NK-92 (cell line): ENCODE measurements around the gene TMEM221.

ENCODE experiments used
- DNase-seq: peaks from one replicate; lab custom pipeline; 2025; ENCODE audit not compliant: unreplicated experiment; lab: John Stamatoyannopoulos, UW

TMEM221 gene

DNA sequence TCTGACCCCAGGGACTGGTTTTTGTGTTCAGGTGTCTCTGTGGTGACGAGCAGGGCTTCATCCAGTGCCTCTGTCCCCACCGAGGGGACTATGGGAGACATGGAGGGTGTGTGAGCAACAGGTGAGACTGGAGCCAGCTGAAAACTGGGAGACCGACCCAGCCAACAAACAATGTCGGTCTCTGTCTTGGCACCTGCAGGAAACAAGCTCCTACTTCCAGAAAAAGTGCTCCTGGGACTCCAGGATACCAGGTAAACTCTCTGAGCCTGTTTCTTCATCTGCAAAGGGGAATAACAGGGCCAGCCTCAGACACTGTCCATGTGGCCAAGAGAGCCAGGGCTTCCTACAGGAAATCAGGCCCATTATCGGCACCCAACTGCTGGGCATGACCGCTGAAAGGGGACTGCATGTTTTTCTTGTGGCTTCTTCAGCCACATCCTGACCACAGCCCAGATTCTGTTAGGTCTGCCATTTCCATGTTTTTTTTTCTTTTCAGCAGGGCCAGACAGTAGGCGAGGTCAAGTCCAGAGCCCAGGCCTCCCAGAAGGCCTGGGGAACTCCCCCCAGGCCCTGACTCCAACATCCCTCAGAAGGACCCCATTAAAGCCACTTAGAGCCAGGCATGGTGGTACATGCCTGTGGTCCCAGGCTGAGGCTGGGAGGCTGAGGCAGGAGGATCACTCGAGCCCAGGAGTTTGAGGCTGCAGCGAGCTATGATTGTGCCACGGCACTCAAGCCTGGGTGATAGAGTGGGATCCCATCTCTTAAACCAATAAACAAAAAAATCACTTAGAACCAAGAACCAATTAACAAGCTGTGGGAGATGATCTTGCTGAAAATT lies 42.2 kb downstream of the TMEM221 start:
- no peak for DNase-seq

DNA sequence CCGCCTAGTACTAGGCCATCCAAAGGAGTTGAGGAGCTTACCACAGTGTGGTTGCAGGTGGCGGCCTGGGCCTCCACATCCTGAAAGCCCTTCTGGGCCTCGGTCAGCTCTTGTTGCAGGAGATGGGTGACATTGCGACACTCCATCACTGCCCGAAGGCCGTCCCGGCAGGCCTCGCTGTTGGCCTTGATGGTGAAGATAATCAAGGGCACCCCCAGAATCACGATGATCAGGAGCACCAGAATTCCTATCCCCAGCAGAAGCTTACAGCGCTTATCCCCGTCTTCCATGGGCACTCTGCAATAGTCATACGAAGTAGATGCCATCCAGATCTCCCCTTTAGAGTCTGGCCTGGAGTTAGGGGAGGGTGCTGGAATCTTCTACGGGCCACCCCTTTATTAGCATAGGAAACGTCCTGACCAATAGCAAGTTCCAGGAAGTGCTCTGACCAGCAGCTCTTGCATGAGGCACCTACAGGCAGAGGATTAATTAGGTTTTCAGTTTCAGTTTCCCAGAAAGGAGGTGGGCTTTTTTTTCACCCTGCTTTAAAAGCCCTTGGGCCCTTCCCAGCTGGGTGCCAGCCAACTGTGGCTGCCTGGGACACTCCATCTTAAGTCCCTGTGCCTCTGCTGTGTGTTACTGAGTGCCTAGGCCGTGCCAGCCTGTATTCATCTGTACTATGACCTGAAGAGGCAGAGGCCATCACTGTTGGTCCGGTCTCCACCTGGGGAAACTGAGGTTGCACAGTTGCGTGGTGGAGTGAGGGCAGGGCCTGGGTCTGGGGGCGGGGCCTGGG lies 43.0 kb downstream of the TMEM221 start, which contains the start of gene BST2:
TSS of gene BST2 (minus strand) at position 381 of the 796 bp plus-strand sequence. CDS start at position 326, 55 bp downstream.
- DNase-seq: no peak

DNA sequence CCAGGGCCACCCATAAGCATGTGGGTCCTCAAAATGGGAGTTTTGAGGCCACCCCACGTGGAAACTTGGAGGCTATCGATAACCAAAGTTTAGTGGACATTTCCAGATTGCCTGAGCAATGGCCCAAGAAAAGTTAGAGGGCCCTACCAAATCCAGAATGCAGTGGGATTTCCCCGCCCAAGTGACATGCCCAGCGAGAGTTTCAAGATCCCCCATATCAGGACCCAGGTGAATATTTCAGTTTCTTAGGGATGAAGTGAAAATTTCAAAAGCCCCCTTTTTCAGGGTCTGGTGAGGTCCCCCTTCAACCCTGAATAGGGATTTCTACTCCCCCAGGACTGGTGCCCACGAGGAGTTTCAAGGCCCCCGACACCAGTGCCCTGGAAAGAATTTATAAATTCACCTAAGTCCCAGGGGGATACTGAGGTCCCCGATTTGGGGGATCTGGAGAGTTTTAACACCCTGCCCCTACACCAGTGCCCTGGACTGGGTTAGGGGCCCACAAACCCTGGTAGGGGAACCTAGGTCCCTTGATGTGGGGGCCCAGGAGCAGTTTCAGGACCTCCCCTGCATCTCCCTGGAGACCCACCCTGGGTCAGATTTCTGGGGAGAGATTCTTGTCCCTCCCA lies 43.7 kb downstream of the TMEM221 start:
- no peak for DNase-seq

DNA sequence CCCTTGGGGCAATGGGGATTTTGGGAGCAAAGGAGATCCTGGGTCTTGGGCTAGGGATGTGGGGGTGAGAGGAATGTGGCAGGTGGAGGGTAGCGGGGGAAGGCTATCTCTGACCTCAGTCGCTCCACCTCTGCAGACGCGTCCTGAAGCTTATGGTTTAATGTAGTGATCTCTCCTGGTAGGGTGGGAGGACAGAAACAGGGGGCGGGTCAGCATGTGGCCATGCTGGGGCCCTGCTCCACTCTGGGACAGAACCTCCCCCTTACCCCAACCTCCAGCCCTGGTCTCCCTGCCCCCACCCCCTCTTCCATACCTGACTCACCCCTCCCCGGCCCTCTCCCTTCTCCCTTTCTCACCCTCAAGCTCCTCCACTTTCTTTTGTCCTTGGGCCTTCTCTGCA lies 44.5 kb downstream of the TMEM221 start:
- no peak for DNase-seq

DNA sequence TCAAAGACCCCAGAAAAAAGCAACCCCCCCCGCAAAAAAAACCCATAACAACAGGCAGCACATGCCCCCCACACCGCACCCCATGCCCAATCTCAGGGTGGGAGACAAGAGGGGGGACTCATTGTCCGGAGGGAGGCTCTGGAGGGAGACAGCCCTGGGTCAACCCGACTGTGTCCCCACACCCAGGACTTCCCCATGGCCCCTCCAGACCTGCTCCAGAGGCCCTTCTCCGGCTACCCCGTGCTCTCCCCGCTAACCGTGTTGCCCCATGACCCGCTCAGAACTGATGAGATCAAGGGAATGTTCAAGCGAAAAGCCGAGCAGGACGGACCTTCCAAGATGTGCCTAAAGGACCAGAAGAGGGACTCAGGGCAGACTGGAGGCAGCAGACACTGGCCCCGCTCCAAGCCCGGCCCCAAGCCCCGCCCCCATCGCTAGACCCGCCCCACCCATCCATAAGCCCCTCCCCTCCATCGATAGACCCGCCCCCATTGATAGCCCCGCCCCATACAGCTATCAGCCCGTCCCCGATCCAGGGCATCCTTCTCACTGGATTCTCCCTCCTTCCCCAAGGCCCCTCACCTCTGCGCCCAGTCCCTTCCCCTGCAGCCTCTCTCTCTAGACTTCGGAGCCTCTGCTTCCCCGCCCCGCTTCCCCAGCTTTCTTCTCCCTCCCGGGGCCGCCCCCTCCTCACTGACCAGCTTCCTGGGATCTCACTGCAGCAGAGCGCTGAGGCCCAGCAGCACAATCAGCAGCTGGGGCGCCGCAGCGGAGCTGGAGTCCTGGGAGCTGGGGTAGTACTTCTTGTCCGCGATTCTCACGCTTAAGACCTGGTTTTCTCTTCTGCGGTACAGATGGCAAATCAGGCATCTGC lies 45.2 kb downstream of the TMEM221 start:
- no peak for DNase-seq

DNA sequence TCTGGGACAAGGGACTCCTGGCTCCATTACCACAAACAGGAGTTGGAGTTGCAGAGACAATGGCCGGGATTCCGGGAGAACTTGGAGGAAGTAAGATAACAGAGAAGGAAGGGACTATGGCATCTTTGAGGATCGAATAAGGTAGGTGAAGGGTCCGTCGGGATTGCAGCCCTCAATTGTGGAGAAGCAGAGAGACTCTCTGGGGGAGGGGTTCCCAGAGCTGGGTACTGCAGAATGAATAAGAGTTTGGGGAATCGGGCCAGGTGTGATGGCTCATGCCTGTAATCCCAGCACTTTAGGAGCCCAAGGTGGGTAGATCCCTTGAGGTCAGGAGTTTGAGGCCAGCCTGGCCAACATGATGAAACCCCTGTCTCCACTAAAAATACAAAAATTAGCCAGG lies 46.8 kb downstream of the TMEM221 start:
- DNase-seq: no peak

DNA sequence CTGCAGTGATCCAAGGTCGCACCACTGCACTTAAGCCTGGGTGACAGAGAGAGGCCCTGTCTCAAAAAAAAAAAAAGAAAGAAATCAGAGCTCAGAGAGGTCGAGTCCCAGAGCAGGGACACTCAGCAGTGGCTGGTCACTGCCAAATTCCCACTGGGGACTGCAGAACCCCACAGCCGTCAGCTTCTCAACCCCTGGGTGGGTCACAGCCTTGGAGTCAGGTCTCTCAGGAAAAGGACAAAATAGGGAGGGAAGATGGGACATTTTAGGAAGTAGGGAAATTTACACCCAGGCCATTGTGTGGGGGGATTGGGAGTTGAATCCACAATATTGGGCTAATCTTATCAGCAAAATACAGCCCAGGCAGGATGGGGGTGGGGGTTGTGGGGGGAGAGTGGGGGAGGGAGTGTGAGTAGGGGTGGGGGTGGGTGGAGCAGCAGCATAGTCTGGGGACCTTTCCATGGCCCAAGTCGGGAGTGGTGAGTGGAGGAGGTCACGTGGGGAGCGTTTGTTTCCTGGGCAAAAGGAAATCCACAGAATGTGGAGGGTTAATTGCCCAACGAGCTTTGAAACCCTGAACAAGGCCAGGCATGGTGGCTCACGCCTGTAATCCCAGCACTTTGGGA lies 49.5 kb downstream of the TMEM221 start:
- DNase-seq: no peak

DNA sequence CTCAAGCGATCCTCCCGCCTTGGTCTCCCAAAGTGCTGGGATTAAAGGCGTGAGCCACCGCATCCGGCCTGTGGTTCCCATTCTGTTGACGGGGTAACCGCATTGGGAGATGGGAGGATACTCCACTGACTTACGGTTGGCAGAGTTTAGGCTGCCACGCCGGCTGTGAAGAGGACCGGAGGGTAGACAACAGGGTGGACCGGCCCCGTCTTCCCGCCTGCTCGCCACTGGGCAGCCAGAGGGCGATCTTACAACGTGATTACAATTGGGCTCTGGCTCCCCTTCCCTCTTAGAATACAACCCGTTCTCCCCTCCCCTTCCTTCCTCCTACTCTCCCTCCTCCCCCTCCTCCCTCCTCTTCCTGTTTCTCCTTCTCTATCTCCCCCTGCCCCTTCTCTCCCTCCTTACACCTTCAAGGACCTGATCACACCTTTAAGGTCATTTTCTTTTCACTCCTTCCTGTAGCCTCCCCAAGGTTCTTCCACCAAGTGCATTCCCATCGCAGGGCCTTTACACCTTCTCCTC lies 53.5 kb downstream of the TMEM221 start:
- no peak for DNase-seq

DNA sequence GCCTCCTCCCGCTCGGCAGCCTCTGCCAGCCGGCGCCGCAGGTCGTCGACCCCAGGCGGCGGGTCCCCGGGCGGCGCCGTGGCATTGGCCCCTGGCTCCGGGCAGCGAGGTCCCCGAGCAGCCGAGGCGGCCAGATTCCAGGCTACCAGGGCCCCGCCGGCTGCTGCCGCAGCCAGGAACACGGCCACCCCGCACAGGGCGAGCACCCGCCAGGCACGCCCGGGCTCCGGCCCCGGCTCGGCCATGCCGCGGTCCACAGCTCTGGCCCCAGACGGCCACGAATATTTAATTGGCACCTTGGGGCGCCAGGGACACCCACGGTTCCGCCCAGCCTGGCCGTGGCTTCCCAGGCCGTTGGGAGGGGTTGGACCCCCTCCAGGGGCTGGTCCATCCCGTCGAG lies 54.6 kb downstream of the TMEM221 start, which contains the start of gene CCDC194:
TSS of gene CCDC194 (minus strand) at position 283 of the 400 bp plus-strand sequence. CDS start at position 245, 38 bp downstream.
- no peak for DNase-seq

DNA sequence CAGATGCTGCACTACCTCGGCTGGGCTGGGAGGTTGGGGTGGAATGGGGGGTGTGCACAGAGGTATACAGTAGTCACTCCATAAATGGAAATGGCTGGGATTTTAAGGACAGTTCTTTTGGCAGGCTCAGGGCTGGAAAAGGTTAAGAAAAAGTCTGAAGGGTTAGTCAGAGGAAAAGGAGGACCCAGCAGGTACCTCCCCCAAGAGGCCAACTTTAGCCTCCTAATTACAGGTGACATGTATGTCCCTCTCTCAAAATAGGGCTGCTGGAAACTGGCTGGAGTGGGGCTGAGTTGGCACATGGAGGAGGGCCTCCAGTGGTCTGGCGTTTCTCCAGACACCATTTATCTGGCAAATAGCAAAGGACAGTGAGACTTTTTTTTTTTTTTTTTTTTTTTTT lies 55.5 kb downstream of the TMEM221 start:
- no peak for DNase-seq

DNA sequence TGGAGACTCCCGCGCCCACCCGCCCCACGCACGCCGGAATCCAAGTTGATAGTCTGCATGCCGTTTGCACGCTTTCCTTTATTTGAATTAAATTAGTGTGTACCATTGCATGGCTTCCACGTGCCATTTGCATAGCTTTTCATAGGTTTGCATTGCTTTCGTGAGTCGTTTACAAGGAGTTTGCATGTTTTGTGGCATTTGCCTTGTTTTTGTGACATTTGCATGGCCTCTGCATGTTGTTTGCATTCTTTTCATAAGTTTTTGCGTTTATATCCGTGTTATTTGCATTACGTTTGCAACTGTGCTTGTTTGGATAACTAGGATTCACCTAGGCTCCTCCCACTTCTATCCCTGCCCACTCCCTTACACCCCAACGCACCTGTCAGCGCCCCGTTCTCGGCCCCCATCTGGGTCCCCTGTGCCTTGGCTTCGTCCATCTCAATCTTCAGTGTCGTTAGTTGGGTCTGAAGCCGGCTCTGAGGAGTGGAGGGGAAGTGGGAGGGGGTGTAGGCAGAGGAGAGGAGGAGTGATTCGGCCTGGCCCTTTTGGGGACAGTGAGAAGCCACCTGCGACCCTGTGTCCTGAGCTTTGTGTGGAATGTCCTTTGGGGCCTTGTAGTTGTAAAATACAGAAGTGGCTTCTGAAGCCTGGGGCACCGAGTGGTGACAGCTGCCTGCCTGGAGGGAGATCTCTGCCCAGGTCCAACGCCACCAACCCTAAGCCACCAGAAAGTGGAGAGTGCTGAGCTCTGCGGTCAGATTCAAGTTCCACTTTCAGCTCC lies 56.9 kb downstream of the TMEM221 start:
- no peak for DNase-seq

DNA sequence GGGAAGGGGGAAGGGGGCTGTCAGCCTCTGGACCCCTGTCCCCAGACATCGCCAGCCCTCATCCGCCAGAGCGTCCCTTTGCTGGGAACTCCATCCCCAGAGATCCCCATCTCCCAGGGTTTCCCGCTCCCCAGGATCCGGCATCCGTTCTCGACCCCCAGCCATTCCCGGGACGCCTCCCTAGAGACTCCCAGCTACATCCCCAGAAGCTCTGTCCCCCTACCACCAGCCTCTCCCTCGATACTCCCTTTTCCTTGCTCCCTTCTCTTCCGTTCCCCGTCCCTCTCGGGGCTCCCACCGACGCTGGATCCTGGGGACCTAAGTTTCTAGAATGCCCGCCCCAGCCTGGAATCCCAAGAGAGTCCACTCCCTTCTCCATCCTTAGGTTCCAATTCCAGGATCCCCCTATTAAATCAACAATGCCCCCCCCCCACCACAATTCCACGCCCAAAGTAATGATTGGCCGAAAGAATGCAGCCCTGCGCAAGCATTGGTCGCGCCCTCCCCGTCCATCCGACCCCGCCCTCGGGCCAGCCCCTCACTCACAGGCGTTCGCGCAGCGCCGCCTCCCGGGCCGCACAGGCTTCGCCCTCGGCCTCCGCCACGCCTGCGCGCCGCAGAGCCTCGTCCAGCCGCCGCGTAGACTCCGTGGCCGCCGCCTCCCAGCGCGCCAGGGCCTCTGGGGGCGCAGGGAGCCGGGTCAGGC lies 57.6 kb downstream of the TMEM221 start:
- DNase-seq: no peak

DNA sequence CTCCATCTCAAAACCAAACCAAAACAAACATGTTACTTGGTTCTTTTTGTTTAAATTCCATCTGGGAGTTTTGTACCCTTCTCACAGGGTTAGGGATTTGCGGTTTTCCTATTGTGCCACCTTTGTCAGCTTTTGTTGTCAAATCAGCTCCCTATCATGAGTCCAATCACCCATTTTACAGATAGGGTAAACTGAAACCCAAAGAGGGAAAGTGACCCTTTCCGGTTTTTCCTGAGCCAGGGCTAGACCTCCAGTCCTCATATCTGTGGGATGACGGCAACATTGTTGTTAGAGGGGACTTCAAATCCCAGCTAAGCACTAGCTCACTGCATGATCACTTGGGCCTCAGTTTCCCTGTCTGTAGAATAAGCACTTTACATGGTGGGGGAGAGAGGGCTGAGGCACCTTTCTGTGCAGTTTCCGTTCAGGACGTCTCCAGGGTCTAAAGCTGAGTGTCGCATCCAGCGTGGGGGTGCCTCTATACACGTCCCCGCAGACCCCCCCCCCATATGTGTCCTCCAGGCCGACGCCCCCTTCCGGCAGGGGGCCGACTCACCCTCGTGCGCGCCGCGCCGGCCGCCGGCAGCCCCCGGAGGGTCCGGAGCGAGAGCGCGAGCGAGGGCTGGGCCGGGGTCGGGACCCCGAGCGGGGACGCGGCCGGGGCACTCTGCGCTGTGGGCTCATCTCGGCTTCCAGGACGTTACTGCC lies 58.4 kb downstream of the TMEM221 start:
- no peak for DNase-seq

DNA sequence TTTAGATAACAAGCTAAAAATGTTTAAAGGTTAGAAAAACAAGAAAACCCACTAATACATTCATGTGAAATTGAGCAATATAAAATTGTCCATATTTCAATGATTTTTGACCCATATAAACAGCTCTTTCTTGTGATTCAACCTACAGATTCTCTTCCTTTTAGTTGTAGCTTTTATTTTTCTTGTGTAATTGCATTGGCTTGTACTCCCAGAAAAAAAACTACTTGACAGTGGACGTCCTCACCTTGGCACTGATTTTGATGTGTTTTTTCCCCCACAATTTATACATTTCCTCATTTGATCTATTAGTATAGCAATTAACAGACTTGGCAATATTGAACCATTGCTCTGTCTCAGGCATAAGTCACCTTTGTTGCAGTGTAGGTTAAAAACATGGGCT lies 59.2 kb downstream of the TMEM221 start:
- DNase-seq: no peak

DNA sequence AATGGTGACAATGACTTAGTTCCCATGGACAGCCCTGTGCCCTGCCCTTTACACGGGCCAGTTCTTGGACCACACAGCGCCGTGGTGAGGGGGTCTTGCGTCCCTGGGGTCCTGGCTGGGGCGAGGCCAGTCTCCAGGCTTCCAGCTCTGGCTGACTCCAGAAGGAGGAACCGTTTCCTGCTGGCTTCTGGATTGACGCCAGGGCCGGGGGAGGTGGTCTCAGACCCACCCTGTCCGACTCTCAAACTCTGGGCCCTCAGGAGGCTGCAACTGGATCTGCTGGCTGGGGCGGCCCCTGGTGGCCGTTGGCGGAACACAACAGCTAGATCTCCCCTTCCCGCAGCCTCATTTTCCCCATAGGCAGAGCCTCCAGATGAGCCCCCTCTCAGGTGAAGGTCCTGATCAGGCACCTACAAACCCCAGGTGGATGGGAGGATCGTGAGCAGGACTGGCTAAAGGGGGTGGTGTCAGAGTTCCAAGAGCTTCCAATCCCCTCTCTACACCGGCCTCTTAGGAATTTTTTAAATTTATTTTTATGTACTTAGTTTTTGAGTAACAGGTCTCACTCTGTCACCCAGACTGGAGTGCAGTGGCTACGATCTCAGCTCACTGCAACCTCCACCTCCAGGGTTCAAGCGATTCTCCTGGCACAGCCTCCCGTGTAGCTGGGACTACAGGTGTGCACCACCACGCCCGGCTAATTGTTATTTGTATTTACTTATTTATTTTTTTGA lies 62.4 kb downstream of the TMEM221 start:
- DNase-seq: no peak
